NCI-H2107 (cell line): ENCODE data around the gene PPFIA2.

Source experiments
- DNase-seq: peaks from one replicate; lab custom pipeline; 2025; lab: John Stamatoyannopoulos, UW

The PPFIA2 gene

GRCh38 chr12:81441629-81442028, 317.5 kb downstream of the PPFIA2 start:
- DNase-seq: no peak

GRCh38 chr12:81440001-81440400, 319.1 kb downstream of the PPFIA2 start:
- DNase-seq: no peak

- DNase-seq: no peak
These were observed 319.8 kb downstream of the PPFIA2 start for GRCh38 chr12:81439344-81439743.

- DNase-seq: no peak
These were observed 342.1 kb downstream of the PPFIA2 start for GRCh38 chr12:81417056-81417455.

- DNase-seq: no peak
These were observed 342.6 kb downstream of the PPFIA2 start for GRCh38 chr12:81416571-81416970.

GRCh38 chr12:81414441-81414840, 344.7 kb downstream of the PPFIA2 start:
- no peak for DNase-seq

- no peak for DNase-seq
These were observed 346.2 kb downstream of the PPFIA2 start for GRCh38 chr12:81412940-81413339.

GRCh38 chr12:81403348-81403747, 355.8 kb downstream of the PPFIA2 start:
- DNase-seq: no peak

- DNase-seq: no peak
These were observed 357.9 kb downstream of the PPFIA2 start for GRCh38 chr12:81401241-81401640.

- DNase-seq: no peak
These were observed 359.1 kb downstream of the PPFIA2 start for GRCh38 chr12:81400024-81400423.

- no peak for DNase-seq
These were observed 363.7 kb downstream of the PPFIA2 start for GRCh38 chr12:81395431-81395830.

GRCh38 chr12:81389550-81390099, 369.5 kb downstream of the PPFIA2 start:
- DNase-seq: no peak

GRCh38 chr12:81386101-81386500, 373.0 kb downstream of the PPFIA2 start:
- DNase-seq: no peak

GRCh38 chr12:81381951-81382350, 377.2 kb downstream of the PPFIA2 start:
- no peak for DNase-seq

- DNase-seq: no peak
These were observed 380.4 kb downstream of the PPFIA2 start for GRCh38 chr12:81378601-81379285.

GRCh38 chr12:81377771-81378170, 381.4 kb downstream of the PPFIA2 start:
- DNase-seq: no peak

- no peak for DNase-seq
These were observed 383.2 kb downstream of the PPFIA2 start for GRCh38 chr12:81375969-81376368.

- DNase-seq: no peak
These were observed 388.7 kb downstream of the PPFIA2 start for GRCh38 chr12:81370456-81370855.

- DNase-seq: no peak
These were observed 390.0 kb downstream of the PPFIA2 start for GRCh38 chr12:81369175-81369574.

GRCh38 chr12:81365284-81365683, 393.9 kb downstream of the PPFIA2 start:
- DNase-seq: no peak

GRCh38 chr12:81360916-81361315, 398.2 kb downstream of the PPFIA2 start:
- DNase-seq: no peak

- DNase-seq: no peak
These were observed 399.4 kb downstream of the PPFIA2 start for GRCh38 chr12:81359736-81360135.

- no peak for DNase-seq
These were observed 404.7 kb downstream of the PPFIA2 start for GRCh38 chr12:81354327-81354932.

- DNase-seq: no peak
These were observed 408.8 kb downstream of the PPFIA2 start for GRCh38 chr12:81350309-81350708.
